Measurements from ENCODE around the gene HCN3.

The HCN3 gene

DNA sequence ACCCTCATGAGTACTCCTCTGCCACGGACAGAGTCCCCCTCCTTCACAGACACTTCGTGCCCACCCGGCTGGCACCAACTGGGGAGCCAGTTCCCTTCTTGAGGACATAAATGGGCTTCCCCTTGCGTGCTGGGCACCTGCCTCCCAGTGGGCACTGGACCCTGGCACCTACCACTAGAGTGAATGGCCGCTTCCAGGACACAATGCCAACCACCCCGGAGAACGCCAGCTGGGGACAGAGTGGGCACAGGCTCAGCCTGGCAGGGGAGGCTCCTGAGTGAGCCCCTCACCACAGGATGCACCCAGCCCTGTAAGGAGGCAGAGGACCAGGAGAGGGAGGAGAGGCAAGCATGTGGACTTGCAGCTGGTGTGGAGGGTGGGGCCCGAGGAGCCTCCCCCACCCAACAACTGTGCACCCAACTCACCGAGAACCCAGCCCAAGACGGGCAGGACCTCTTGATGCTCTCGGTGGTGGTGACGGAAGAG, 23.0 kb upstream of the HCN3 start:
- no peak for DNase-seq (ENCODE audit: low read depth in 1 of 2, low spot score in 1 of 2)

DNA sequence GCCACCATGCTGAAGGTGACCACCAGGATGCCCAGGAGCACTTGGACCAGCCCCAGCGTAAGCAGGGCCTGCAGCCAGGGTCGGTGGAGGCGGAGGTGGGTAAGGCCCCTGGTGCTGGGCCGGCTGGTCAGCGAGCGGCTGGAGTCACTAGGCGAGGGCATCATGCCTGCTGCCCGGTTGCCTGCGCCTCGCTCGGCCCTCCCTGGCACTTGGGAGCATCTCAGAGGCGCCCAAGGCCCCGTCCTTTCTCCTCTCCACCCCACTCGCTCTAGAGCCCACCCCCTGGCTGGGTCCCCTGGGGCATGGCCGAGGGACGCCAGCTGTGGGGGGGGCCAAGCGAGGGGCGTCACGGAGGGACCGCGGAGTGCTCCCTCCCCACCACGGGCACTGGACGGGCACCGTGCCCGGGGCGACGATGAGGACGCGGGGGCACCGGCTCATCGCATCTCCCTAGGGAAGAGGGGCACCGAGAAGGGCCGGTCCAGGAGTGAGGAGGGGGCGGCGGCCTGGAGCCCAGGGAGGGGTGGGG, 22.5 kb upstream of the HCN3 start:
- no peak for DNase-seq (ENCODE audit: low read depth in 1 of 2, low spot score in 1 of 2)

DNA sequence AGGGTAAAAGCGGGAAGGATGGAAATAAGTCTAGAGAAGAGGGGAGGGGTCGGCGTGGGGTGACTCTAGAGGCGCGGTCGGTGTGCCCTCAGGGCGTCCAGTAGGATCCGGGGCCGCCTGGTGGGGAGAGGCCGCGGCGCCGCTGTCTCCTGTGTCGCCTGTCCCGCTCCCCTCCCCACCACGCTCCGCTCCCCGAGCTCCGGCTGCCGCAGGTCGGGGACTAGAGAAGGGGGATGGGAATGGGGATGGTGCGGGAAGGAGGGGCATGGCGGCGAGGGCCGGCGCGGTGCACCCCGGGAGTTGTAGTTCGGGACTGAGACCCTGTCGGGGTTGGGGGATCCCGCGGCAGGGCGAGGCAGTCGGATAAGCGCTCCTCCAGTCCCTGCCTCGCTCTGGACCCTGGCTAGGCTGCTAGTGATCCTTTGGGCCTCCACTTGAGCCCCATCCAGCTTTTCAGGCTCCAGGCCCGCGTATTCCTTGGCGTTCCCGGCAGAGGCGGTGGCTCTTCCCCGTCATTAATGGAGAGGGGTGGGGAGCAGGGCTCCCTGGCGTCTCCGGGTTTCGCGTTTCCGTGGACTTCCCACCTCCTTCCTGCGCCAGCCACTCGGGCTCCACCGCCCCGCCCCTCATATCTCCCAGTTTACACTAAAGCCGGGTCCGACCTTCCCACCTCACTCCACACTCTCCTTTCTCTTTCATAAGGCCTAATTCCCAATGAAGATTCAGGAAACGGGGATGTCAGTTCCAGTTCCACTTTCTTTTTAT, 21.8 kb upstream of the HCN3 start, which contains the start of gene ENTREP3:
Gene ENTREP3 (minus strand): TSS at position 241 of the 765 bp plus-strand sequence. CDS start 606 bp downstream, outside the sequence.
- DNase-seq (ENCODE audit: low read depth in 1 of 2, low spot score in 1 of 2), result peak; percentile 55 to 74

DNA sequence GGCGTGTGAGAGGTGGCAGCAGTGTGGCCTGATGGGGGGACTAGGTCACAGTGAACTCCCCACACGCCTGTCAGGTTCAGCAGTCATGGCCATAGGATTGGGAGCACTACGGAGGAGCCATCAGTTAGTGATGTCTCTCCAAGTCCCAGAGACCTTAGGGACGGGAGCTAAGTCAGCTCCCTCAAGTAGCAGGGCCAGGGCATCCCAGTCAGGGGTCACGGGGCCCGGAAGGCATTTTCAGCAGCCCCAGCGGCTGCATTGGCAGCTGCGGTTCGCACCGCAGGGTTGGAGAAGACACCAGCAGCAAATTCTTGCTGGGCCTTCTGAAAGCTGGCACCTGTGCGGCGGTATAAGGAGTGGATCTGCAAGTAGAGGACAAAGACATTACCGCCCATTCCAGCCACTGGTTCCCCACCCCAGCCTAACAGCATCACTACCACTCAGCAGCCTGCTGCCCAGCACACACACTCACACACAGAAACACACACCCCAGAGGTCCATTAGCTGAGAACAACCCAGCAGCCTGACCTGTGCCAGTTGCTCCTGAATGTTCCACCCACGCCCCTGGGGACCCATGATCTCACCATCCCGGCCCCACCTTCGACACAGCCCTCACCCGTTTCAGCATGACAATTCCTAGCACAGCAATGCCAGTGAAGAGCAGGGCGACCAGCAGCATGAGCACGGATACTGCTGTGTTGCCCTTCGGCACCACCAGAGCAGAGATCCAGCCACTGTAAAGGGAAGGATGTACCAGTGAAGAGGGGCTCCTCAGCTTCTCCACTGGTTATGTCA, 21.0 kb upstream of the HCN3 start:
- no peak for DNase-seq (ENCODE audit: low read depth in 1 of 2, low spot score in 1 of 2)

DNA sequence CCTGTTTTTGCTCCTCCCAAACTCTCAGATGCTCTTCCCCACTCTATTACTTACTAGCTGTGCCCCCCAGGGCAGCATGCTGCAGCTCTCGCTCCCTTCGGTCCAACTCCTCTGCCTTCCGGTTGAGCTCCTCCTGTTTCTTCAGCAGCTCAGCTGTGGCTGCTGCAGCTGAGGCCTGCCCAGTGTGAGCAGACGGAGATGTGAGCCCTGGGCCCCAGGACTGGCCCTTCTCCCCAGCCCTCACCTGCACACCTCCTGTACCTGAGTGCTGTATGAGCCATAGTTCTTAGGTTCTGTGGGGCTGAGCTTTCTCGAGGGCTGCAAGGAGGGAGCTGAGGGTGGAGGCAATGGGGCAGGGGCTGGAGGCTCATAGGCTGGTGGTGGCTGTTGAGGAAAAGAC, 17.0 kb upstream of the HCN3 start:
- no peak for DNase-seq (ENCODE audit: low read depth in 1 of 2, low spot score in 1 of 2)

DNA sequence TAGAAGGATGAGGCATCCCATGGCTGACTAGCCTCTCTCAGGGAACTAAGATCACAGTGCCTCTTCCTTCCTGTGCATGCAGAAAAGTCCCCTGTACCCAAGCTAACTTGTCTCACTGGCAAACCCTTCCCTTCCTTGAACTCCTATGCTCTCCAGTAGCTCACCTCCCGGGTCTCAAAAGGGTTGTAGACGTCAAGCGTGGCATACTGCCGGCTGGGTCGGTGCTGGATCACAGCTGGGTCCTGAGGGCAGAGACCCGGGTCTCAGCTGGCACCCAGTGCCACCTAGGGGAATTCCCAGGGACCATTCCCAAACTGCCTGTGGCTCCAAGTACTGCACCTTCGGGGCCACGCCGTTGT, 15.8 kb upstream of the HCN3 start:
- DNase-seq (ENCODE audit: low read depth in 1 of 2, low spot score in 1 of 2), result no peak

DNA sequence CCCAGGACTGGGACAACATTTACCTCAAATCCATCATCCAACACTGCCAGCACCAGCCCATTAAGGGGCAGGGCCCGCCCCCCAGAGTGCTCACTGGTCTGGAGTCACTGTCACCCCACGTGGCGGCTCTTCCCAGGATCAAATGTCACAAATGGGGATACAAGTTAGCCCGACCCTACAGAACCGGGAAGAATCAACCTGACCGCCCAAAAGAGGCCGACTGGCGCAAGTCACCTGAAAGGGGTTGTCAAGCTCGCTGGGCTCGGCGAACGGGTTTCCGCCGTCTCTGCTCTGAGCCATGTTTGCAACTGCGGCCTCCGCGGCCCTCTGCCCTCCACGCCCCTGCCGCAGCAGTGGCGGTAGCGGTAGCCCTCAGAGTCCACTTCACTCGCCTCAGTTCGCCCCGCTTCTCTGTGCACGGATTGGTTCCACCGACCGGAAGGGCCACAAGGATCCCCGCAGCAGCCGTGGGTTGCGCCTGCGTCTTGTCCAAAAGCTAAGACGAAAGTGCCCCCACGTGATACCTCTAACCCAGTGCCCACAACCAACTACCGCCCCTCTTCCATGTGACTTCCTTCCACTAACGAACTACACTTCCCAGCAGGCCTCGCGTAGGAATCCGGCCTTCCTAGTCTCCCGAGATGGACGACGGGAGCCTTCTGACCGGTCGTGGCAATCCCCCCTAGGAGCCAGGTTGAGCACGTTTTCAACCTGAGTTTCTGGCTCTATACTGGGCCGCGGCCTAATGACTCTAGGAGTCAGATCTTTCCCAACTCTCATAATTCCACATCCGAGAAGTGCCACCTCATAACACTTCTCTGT, 15.2 kb upstream of the HCN3 start, which contains the start of gene SCAMP3:
Gene SCAMP3 (minus strand): TSS at position 509 of the 822 bp plus-strand sequence. CDS start 209 bp downstream, at position 300.
- DNase-seq (ENCODE audit: low read depth in 1 of 2, low spot score in 1 of 2), result peak; percentile 68 to 89

DNA sequence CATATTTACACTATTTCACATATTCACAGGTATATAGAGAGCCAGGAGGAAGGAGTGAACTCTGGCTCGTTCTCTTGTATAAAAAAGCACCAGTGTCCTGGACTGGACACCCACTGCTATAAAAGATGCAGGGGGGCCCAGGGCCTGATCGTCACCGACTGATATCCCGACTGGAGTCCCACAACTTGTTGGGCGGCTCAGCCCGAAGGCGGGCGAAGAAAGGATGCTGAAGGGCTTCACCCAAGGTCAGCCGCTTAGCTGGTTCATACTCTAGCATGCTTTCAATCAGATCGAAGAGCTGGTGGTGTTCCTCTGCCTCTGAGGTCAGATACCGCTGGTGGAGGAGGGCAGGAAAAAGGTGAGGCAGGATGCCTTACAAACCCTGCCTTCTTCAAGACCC, 14.2 kb upstream of the HCN3 start:
- DNase-seq (ENCODE audit: low read depth in 1 of 2, low spot score in 1 of 2), result no peak

DNA sequence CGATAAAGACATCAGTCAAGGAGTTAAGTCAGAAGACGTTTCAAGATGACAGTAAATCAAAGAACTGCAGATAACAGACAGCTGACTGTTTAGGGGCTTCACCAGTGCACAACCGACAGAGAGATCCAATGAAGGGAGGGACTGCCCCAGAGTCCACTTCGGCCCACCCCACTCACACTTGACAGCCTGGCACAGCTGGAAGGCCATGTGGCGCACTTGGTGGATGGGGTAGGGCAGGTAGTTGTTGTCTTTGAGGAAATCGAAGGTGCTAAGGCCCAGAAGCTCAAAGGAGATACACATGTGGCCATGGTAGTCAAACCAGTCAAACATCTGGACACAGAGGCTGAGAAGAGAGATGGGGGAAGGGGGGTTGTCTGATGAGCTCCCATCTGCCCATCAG, 10.7 kb upstream of the HCN3 start:
- DNase-seq (ENCODE audit: low read depth in 1 of 2, low spot score in 1 of 2), result no peak

DNA sequence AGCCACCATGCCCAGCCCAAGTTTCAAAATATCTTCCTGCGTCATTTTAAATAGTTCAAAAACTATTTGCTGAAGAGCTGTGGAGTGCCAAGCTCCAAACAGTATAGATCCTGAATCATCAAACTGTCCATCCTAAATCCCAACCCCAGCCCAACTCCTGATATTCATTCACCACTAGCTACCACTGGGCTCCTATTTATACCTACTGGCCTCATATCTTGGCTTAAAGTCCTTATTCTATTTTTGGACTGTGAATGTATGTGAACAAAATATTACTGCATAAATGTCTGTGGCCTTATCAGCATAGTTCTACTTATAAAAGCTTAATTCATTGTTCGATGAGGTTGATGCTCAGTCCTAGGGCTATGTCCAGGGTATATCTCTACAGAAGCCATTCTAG, 9.9 kb upstream of the HCN3 start:
- DNase-seq (ENCODE audit: low read depth in 1 of 2, low spot score in 1 of 2), result no peak

DNA sequence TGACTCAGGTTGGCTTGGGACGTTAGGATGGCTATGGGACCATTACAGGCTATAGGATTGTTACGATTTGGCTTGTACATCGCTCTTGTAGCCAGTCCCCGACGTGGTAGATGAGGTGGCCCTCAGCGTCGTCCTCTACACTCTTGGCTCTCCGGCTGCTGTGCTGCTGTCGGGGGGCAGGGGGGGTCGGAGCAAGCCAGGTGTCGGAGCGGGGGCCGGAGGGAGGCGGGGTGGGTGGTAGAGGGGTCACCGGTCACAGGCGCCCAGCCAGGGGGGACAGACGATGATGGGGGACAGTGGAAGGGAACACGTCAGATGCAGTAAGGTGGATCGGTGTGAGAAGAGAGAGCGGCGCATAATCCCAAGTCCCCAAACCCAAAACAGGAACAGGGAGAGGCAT, 8.6 kb upstream of the HCN3 start:
- DNase-seq (ENCODE audit: low read depth in 1 of 2, low spot score in 1 of 2), result no peak

DNA sequence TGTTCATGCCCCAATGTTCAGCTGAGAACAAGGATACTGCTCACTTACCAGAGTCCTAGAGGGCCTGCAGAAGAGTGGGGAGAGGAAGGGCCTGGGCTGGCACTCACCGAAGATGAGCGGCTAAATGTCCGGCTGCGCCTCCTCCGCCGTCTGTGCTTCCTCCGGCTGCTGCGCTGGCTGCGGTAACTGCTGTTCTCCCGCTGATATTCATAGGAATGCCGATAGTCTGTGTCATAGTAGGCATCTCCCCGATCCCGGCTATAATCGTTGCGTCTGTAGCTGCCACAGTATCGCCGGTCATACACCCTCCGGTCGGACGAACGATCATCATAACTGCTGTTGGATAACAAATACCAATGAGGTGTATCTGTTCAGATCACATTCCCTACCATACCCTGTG, 7.9 kb upstream of the HCN3 start:
- no peak for DNase-seq (ENCODE audit: low read depth in 1 of 2, low spot score in 1 of 2)

DNA sequence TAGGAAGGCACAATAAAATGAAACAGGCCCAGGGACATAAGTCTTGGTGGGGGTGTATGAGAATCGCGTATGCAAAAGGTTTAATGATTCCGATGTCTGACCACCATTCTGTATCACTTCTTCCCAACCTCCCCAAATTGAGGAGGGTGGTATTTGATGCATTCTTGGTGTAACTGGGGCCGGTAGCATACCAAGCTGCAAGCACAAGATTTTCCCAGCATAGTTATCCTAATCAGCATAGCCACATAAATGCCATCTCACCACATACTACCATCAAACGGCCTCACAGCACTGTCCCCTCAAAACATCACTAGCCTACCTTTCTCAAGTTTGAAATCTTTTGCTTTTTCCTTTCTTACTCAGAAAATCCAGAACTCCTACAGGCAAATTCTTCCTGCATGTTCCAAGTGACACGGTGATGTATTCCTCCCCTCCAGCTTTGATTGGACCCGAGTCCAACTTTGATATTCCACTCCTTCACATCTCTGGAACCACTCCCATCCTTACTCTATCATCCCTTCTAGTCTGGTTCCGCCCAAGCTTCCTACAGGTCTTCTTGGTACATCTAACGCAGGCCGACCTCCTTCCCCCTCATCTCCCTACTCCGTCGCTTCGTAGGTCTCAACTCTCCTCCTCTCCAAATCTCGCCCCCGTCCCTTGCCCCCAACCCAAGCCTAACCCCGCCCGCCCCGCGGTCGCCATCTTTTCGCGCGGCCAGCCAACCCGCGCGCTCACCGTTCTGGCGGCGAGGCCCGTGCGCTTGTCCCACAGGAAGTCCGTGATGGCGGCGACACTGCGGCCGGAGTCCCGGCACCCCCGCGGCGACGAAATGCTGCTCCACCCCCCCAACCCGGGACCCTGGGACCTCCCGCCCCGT, 4.6 kb upstream of the HCN3 start:
- DNase-seq (ENCODE audit: low read depth in 1 of 2, low spot score in 1 of 2), result no peak

DNA sequence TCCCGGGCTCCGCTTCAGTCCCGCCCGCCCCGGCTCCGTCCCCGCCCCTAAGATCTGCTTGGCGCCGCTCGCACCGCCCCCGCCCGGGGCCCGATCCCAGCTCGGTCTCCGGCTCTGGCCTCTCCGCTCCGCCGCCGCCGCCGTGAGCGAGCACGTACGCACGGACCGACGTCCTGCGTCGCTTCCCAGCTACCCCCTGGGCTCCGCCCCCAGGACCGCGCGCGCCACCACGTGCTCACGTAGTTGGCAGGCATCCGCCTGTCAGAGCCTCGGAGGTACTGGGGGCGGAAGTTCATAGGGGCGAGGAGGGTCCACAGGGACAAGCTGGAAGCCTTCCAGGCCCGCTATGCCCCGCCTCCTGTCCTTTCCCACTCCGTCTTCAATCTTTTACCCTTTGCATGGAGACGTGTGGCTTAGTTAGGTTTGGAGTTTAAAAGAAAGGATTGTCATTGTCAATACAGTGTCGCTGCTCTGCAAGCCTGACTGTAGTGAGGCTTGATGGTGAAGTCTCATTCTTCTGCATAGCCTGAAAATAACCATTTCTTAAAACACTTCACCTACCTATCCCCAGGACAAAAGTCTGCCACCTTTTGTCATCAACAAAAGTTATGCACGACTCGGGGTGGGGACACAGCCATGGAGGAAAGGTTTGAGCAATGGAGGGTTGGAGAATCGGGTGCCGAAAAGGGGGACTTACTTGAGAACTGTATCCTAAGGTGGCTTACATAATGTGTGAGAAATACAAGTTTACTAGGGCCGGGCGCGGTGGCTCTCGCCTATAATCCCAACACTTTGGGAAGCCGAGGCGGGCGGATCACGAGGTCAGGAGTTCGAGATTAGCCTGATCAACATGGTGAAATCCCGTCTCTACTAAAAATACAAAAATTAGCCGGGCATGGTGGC, 3.7 kb upstream of the HCN3 start, which contains the start of gene CLK2:
Gene CLK2 (minus strand): TSS at position 162 of the 903 bp plus-strand sequence. CDS start 2,527 bp downstream, outside the sequence.
- peak; percentile 90 to 93 for DNase-seq (ENCODE audit: low read depth in 1 of 2, low spot score in 1 of 2)

DNA sequence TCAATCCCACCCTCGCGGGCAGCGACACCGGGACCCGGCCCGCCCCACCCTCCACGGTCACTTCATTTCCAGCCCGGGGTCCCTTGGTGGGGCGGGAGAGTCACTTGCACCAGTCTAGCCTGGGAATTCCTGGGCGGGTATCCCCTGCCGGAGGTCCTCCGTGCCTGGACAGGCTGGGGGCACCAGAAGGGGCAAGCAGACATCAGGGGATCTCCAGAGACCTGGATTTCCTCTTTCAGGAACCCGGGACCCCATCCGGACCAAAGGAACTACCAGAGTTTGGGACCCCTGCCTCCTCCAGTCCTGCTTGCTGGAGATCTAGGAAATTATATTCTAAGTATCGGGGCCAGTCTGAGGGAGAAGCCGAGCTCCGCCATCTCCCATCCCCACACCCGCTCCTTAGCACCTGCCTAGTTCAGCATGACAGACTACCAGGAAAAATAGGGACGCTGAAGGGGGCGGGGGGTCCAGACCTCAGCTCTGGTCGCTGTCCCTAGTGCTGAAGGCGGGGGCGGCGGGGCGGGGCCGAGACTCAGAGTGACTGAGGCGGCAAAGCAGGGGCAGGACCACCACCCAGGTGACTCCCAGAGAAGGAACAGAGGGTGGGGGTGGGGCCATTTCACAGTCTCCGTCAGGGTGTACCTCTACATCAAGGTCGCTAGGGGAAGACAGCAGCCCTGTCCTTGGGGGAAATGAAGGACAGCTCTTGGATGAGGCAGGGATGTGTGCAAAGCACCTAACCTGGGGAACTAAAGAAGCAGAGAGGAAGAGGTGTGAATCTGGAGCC, 832 bp downstream of the HCN3 start:
- DNase-seq (ENCODE audit: low read depth in 1 of 2, low spot score in 1 of 2), result peak; percentile 52 to 57

DNA sequence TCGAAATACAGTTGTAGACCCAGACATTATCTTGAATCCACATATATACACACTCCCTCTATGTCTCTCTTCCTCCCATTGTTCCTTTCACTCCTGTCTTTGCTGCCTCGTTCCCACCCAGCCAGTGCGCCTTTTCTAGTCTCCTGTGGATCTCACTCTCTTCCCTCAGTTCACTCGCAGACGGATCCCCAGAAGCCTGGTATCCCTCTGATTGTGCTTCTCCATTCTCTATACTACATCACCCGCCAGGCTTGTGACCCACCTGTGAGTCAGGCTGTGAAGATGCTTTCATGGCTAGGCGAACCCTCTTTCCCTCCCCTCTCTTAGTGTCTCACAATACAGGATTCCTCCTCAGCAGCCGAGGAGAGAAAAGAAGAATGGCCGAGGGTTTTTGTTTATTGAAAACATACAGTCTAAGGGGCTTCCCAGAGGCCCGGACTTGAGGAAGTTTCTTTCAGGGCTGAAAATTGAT, 1.5 kb downstream of the HCN3 start:
- DNase-seq (ENCODE audit: low read depth in 1 of 2, low spot score in 1 of 2), result no peak

DNA sequence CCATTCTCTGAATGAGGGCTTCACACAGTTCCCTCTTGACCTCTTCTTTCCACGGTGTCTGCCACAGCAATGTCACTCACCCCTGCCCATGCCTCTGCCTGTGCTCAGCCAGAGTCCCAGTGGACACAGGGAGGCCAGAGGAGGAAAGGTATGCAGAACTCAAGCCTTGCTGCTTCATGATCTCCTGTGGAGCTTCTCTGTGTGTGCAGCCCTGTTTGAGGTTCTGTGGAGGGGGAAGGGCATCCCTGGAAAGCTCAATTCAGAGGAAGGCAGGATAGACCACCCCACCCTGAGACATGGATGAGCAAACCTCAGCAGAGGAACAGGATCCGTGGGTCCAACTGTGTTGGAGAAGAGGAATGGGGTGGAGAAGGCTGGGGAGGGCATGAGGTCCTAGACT, 2.0 kb downstream of the HCN3 start:
- DNase-seq (ENCODE audit: low read depth in 1 of 2, low spot score in 1 of 2), result no peak

DNA sequence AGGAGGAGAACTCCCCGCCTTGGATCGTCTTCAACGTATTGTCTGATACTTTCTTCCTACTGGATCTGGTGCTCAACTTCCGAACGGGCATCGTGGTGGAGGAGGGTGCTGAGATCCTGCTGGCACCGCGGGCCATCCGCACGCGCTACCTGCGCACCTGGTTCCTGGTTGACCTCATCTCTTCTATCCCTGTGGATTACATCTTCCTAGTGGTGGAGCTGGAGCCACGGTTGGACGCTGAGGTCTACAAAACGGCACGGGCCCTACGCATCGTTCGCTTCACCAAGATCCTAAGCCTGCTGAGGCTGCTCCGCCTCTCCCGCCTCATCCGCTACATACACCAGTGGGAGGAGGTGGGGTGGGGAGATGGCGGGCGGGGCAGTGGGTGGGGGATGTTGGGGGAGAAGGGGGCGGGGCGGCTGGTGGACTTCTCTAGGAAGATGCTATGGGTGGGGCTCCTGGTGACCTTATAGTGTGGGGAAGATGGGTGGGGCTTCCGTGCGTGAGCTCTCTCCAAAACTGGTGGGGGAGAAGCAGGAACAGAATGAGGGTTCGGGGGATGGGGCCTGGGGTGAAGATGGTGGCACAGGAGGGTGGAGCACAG, 5.3 kb downstream of the HCN3 start:
- DNase-seq (ENCODE audit: low read depth in 1 of 2, low spot score in 1 of 2), result no peak
